Lung (tissue), 12 donors: ENCODE measurements around the gene SLC7A4. TPM values are rescaled to one million over a fixed set of nuclear protein-coding genes. Genes with fewer than 3 reads are reported as not detected.
"Not testable (repeated sequence)": the region's sequence is repeated elsewhere in the genome, so short reads cannot be mapped to it uniquely, and the experiment has no call there.

Experiments used
- ATAC-seq: fragments of 200-7000 bp; cut with Tn5 transposase; one replicate; pipeline ENCODE4 v1.9.1; 2020; ENCODE audit warnings: moderate number of reproducible peaks; ENCODE audit not compliant: insufficient read depth, low FRiP score
- DNase-seq, 3 donors: peaks; one replicate each; pipeline ENCODE4 v3.0.0-alpha.2; 2013 to 2017
- H3K27ac ChIP-seq, 2 donors: one replicate each; pipeline ENCODE4 v1.5.1; 2013; ENCODE audit warnings: mild to moderate bottlenecking in 2 of 2, moderate library complexity in 2 of 2, control low read depth in 1 of 2, inconsistent platforms in 1 of 2, low read depth in 1 of 2, low read length in 1 of 2
- H3K27me3 ChIP-seq, 3 donors: one replicate each; pipeline ENCODE4 v1.5.1; 2013; ENCODE audit warnings: low read length in 2 of 3; ENCODE audit not compliant: control insufficient read depth in 3 of 3, insufficient read depth in 3 of 3
- H3K36me3 ChIP-seq, 4 donors: one replicate each; pipeline ENCODE4 v1.5.1; 2013; ENCODE audit warnings: low read length in 4 of 4, mild to moderate bottlenecking in 1 of 4, moderate library complexity in 1 of 4; ENCODE audit not compliant: control insufficient read depth in 4 of 4, insufficient read depth in 4 of 4
- H3K4me1 ChIP-seq, 5 donors: one replicate each; pipeline ENCODE4 v1.5.1; 2013; ENCODE audit warnings: low read length in 5 of 5, mild to moderate bottlenecking in 2 of 5, moderate library complexity in 1 of 5; ENCODE audit not compliant: control insufficient read depth in 5 of 5, insufficient read depth in 5 of 5
- H3K4me3 ChIP-seq: one replicate; pipeline ENCODE4 v1.5.1; 2013; ENCODE audit warnings: mild to moderate bottlenecking, control low read depth, moderate library complexity
- H3K9ac ChIP-seq, 2 donors: one replicate each; pipeline ENCODE4 v1.5.1; 2013; ENCODE audit warnings: low read length in 2 of 2, control low read depth in 1 of 2; ENCODE audit not compliant: insufficient read depth in 1 of 2
- H3K9me3 ChIP-seq, 4 donors: one replicate each; pipeline ENCODE4 v1.5.1; 2013; ENCODE audit warnings: low read length in 3 of 4, mild to moderate bottlenecking in 1 of 4, moderate library complexity in 1 of 4; ENCODE audit not compliant: control insufficient read depth in 4 of 4, insufficient read depth in 3 of 4
- CTCF ChIP-seq: IDR thresholded peaks from 2 replicates; pipeline ENCODE4 v1.5.1; 2012; ENCODE audit warnings: mild to moderate bottlenecking; ENCODE audit errors: control extremely low read depth, extremely low read depth
- WGBS, 2 donors: extraction: QIAGEN DNeasy Blood & Tissue Kit; methylation state at CpG; one replicate each; pipeline ENCODE4 v1.1.7; 2013; 5-methylcytosine and 5-hydroxymethylcytosine counted together
- polyA plus RNA-seq, 2 donors: library from polyadenylated mRNA; stranded (reverse); fragments of 200-250 nt; gene quantifications; one replicate each; pipeline ENCODE4 v1.2.1, GENCODE V29; 2013
- total RNA-seq, 2 donors: library from RNA; depleted of rRNA in 1 of 2; stranded (reverse); fragments of >200 nt in 1 of 2; gene quantifications; one replicate each; pipeline ENCODE4 v1.2.1, GENCODE V29; 2014 to 2021
- donor health status: control.
- donor health status: control.
- donor health status: Bipolar disorder and iron deficiency.
- donor health status: healthy.
- donor health status: DM: yes; HTN: yes; CAD: no.

SLC7A4 gene
- total and polyA plus RNA-seq, 4 donors: 0.18 to 1.1 (median 0.80) TPM

DNA sequence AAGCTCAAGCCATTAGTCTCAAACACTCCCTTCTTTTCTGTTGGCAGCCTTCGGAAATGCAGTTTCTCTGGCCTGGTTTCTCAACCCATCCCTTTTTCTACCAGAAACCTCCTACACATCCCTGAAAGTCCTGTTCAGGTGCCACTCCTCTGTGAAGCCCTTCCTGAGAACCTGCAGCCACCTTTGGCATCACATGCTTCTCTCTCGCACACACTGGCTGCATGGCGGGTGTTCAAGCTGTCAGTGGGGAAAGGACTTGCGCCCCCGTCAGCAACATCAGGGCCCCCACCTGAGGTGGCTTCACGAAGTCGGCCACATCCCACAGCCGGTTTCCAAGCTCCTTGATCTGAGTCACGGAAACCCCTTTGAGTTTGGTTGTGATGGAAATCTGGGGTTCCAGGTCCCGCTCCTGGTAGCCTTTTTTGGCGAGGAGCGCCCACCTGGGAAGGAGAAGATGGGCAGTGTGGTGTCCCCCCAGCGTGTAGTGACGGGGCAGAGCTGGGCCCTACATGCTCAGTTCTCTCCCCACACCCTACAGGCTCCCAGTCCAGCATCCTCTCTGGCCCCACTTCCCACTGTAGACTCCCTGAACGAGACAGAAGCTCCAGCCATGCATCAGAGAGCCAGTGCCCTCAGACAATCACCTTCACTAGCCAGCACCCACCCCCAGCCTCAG lies 11.6 kb upstream of the SLC7A4 start:
- H3K27ac ChIP-seq: no peak overlapping the region
- H3K27me3 ChIP-seq: no peaks in the 10 kb centered on the region
- H3K4me1 ChIP-seq: peaks cover 0 to 13% (median 0%) of the 10 kb centered on the region in 5 donors
- 91 to 93% methylated on average over 15 of the region's 15 CpGs for WGBS, 2 donors
- no peak for DNase-seq
- H3K9ac ChIP-seq: no peak overlapping the region
- no peak overlapping the region for H3K4me3 ChIP-seq
- H3K36me3 ChIP-seq: no peaks in the 10 kb centered on the region
- ATAC-seq: no peak
- TF ChIP-seq CTCF: no peak
- peaks cover 0 to 1% (median 0%) of the 10 kb centered on the region in 4 donors for H3K9me3 ChIP-seq

DNA sequence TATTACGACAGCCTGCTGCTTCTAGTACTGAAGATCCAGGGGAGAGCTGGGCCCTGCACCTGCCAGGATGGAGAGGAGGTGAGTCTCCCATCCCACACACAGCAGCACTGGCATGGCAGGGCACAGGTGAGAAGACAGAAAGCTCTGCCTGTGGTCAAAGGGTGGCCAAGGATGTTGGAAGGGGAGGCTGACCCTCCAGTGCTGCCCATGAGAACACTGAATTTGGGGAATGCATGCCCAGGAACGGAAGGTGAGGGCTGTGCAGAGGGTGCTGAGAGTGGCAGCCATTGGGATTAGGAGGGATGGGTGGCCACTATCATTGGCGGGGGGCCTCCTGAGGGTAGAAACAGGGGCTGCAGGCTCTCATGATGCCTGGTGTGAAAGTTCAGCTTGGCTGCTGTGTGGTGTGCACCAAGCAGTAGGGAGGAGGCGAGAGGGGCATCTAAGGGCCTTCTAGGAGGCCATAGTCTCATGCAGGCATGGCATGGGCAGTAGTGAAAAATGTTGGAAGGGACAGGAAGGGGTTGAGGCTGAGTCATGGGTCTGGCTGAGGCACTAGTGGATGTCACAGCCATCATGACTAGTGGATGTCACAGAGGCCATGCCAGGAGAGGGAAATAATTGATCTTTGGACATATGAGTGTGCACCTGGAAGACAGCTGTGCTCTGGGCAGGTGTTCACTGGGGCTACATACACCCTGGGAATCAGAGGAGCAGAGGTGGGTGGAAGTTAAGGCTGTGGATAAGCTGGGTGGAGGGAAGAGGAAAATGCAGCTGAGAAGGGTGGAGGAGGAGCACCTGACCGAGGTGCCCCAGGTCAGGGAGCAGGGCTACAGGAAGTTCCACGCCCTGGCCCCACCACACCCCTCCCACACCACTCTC lies 10.9 kb upstream of the SLC7A4 start:
- no peak for TF ChIP-seq CTCF
- Histone ChIP-seq H3K9ac (no peak overlapping the region), H3K36me3 (no peaks in the 10 kb centered on the region), H3K4me1 (peaks cover 0 to 18% (median 4%) of the 10 kb centered on the region in 5 donors), H3K27ac (no peak overlapping the region), H3K27me3 (no peaks in the 10 kb centered on the region), H3K4me3 (no peak overlapping the region), H3K9me3 (peaks cover 0 to 1% (median 0%) of the 10 kb centered on the region in 4 donors)
- ATAC-seq (no peak), DNase-seq (no peak)
- 84 to 94% methylated on average over 6 of the region's 6 CpGs for WGBS, 2 donors

- H3K9me3 ChIP-seq: no peaks in the 10 kb centered on the region
- H3K4me3 ChIP-seq: no peak overlapping the region
- H3K4me1 ChIP-seq: peaks cover 0 to 29% (median 6%) of the 10 kb centered on the region in 5 donors
- 76 to 84% methylated on average over 4 of the region's 4 CpGs for WGBS, 2 donors
- DNase-seq (no peak), ATAC-seq (no peak)
- no peaks in the 10 kb centered on the region for H3K36me3 ChIP-seq
- H3K9ac ChIP-seq: no peak overlapping the region
- TF ChIP-seq CTCF: no peak
- H3K27ac ChIP-seq: no peak overlapping the region
- H3K27me3 ChIP-seq: no peaks in the 10 kb centered on the region
Observed at GRCh38 chr22:21041937-21042336, 9.6 kb upstream of the SLC7A4 start.

DNA sequence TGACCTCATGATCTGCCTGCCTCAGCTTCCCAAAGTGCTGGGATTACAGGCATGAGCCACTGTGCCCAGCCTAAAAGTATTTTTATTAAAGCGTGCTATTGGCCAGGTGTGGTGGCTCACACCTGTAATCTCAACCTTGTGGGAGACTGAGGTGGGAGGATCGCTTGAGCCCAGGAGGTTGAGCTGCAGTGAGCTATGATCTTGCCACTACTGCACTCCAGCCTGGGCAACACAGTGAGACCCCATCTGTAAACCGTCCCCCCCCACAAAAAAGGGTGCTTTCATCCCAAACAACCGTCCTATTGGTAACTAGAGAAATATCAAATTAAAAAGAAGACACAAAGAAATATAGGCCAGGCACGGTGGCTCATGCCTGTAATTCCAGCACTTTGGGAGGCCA lies 6.8 kb upstream of the SLC7A4 start:
- not testable (repeated sequence) for H3K9ac ChIP-seq, H3K36me3 ChIP-seq, H3K27ac ChIP-seq, DNase-seq, H3K9me3 ChIP-seq, H3K27me3 ChIP-seq, H3K4me3 ChIP-seq, ATAC-seq
- 93 to 95% methylated on average over 5 of the region's 5 CpGs for WGBS, 2 donors
- H3K4me1 ChIP-seq: peaks cover 0 to 16% (median 2%) of the 10 kb centered on the region in 5 donors
